Thymus (tissue), 11 donors: ENCODE measurements around the gene GNAI2. TPM values are rescaled to one million over a fixed set of nuclear protein-coding genes. Genes with fewer than 3 reads are reported as not detected.
A peak's percentile ranks its signal among the peaks of the same experiment; 100 is the strongest.

Experiments used
- DNase-seq, 9 donors: peaks; one replicate each; pipeline ENCODE4 v3.0.0-alpha.2; 2013; ENCODE audit warnings: low spot score in 9 of 9, low read depth in 6 of 9, missing footprints in 1 of 9
- H3K27ac ChIP-seq, 2 donors: one replicate each; pipeline ENCODE4 v1.5.1; 2013; ENCODE audit warnings: control low read depth in 1 of 2, low read depth in 1 of 2, low read length in 1 of 2, mild to moderate bottlenecking in 1 of 2, moderate library complexity in 1 of 2
- H3K27me3 ChIP-seq, 2 donors: one replicate each; pipeline ENCODE4 v1.5.1; 2013; ENCODE audit warnings: low read length in 1 of 2; ENCODE audit not compliant: control insufficient read depth in 2 of 2, insufficient read depth in 1 of 2
- H3K36me3 ChIP-seq, 2 donors: one replicate each; pipeline ENCODE4 v1.5.1; 2013; ENCODE audit warnings: low read length in 1 of 2, mild to moderate bottlenecking in 1 of 2, moderate library complexity in 1 of 2; ENCODE audit not compliant: control insufficient read depth in 2 of 2, insufficient read depth in 2 of 2
- H3K4me1 ChIP-seq, 2 donors: one replicate each; pipeline ENCODE4 v1.5.1; 2013; ENCODE audit warnings: low read length in 2 of 2; ENCODE audit not compliant: control insufficient read depth in 2 of 2, insufficient read depth in 2 of 2
- H3K4me3 ChIP-seq, 2 donors: one replicate each; pipeline ENCODE4 v1.5.1; 2013; ENCODE audit warnings: low read length in 2 of 2, control low read depth in 1 of 2, mild to moderate bottlenecking in 1 of 2
- H3K9me3 ChIP-seq, 2 donors: one replicate each; pipeline ENCODE4 v1.5.1; 2013; ENCODE audit warnings: low read length in 1 of 2, mild to moderate bottlenecking in 1 of 2; ENCODE audit not compliant: control insufficient read depth in 2 of 2, insufficient read depth in 1 of 2
- WGBS: extraction: QIAGEN DNeasy Blood & Tissue Kit; methylation state at CpG from one replicate; pipeline ENCODE4 v1.1.7; 2013; 5-methylcytosine and 5-hydroxymethylcytosine counted together
- polyA plus RNA-seq: library from polyadenylated mRNA; stranded (reverse); fragments of 200-250 nt; gene quantifications from one replicate; pipeline ENCODE4 v1.2.3, GENCODE V29; 2013
- total RNA-seq: library from RNA; stranded (reverse); fragments of 120-200 nt; gene quantifications from one replicate; pipeline ENCODE4 v1.2.4, GENCODE V29; 2013
- donor health status: healthy.

Gene GNAI2
- total and polyA plus RNA-seq, 2 donors: 177 to 187 TPM

GRCh38 chr3:50298836-50299637, 63.0 kb downstream of the GNAI2 start, which contains the start of the genes HYAL3 and NAA80:
Gene HYAL3 (minus strand): TSS chr3:50299405. CDS start chr3:50295602, 3,803 bp downstream.
Gene NAA80 (minus strand): TSS chr3:50299405. CDS start chr3:50297463, 1,942 bp downstream.
- Histone ChIP-seq H3K4me1 (peaks cover 12 to 24% of the 10 kb centered on the region in 2 donors), H3K4me3 (peak within 1 kb of the TSS; percentile 56 to 89), H3K27ac (peak within 1 kb of the TSS; percentile 88 to 98), H3K36me3 (no peaks in the 10 kb centered on the region), H3K27me3 (no peaks in the 10 kb centered on the region), H3K9me3 (no peaks in the 10 kb centered on the region)
- peak; percentile 98 to 100 (median 99) for DNase-seq
- WGBS: under 1% methylated on average over 61 of the region's 61 CpGs

- 6% methylated on average over 12 of the region's 12 CpGs for WGBS
These were observed 63.6 kb downstream of the GNAI2 start for GRCh38 chr3:50299638-50299928.

GRCh38 chr3:50299929-50300680, 64.1 kb downstream of the GNAI2 start:
- Histone ChIP-seq H3K4me3 (peak overlapping the region; percentile 48 to 56), H3K27me3 (no peaks in the 10 kb centered on the region), H3K36me3 (no peaks in the 10 kb centered on the region), H3K4me1 (peaks cover 12 to 24% of the 10 kb centered on the region in 2 donors), H3K27ac (peak overlapping the region; percentile 74 to 85), H3K9me3 (no peaks in the 10 kb centered on the region)
- 69% methylated on average over 12 of the region's 12 CpGs for WGBS
- DNase-seq: peak in 1 of 9 donors; percentile 36

More at GRCh38 chr3:50299638-50299928, 63.6 kb downstream of the GNAI2 start:
- no peaks in the 10 kb centered on the region for H3K27me3 ChIP-seq
- H3K27ac ChIP-seq: peak overlapping the region; percentile 74 to 85
- no peak for DNase-seq
- H3K4me3 ChIP-seq: peak overlapping the region; percentile 48 to 56
- no peaks in the 10 kb centered on the region for H3K9me3 ChIP-seq
- H3K4me1 ChIP-seq: peaks cover 12 to 24% of the 10 kb centered on the region in 2 donors
- H3K36me3 ChIP-seq: no peaks in the 10 kb centered on the region

GRCh38 chr3:50300681-50301254, 64.8 kb downstream of the GNAI2 start:
- Histone ChIP-seq H3K4me1 (peaks cover 12 to 24% of the 10 kb centered on the region in 2 donors), H3K4me3 (no peak overlapping the region), H3K9me3 (no peaks in the 10 kb centered on the region), H3K27me3 (no peaks in the 10 kb centered on the region), H3K27ac (no peak overlapping the region), H3K36me3 (no peaks in the 10 kb centered on the region)
- over 99% methylated on average over 6 of the region's 6 CpGs for WGBS
- DNase-seq: no peak

- peaks cover 12 to 24% of the 10 kb centered on the region in 2 donors for H3K4me1 ChIP-seq
- no peaks in the 10 kb centered on the region for H3K27me3 ChIP-seq
- DNase-seq: no peak
- H3K4me3 ChIP-seq: no peak overlapping the region
- H3K27ac ChIP-seq: no peak overlapping the region
- no peaks in the 10 kb centered on the region for H3K36me3 ChIP-seq
- H3K9me3 ChIP-seq: peaks cover 0 to 4% of the 10 kb centered on the region in 2 donors
- WGBS: 96% methylated on average over 32 of the region's 32 CpGs
These were observed 66.3 kb downstream of the GNAI2 start for GRCh38 chr3:50302095-50303012.

GRCh38 chr3:50303013-50303815, 67.2 kb downstream of the GNAI2 start, which contains the start of gene HYAL1:
Gene HYAL1 (minus strand): TSS chr3:50303574. CDS start chr3:50302956, 618 bp downstream.
- no peaks in the 10 kb centered on the region for H3K27me3 ChIP-seq
- H3K27ac ChIP-seq: no peak within 1 kb of the TSS
- H3K4me3 ChIP-seq: no peak within 1 kb of the TSS
- no peak for DNase-seq
- H3K4me1 ChIP-seq: peaks cover 10 to 20% of the 10 kb centered on the region in 2 donors
- no peaks in the 10 kb centered on the region for H3K36me3 ChIP-seq
- 89% methylated on average over 14 of the region's 14 CpGs for WGBS
- peaks cover 0 to 12% of the 10 kb centered on the region in 2 donors for H3K9me3 ChIP-seq

GRCh38 chr3:50304601-50305000, 68.6 kb downstream of the GNAI2 start:
- Histone ChIP-seq H3K4me3 (no peak overlapping the region), H3K27me3 (no peaks in the 10 kb centered on the region), H3K36me3 (no peaks in the 10 kb centered on the region), H3K27ac (no peak overlapping the region), H3K4me1 (peaks cover 5 to 10% of the 10 kb centered on the region in 2 donors), H3K9me3 (peaks cover 0 to 24% of the 10 kb centered on the region in 2 donors)
- DNase-seq: no peak
